ENCODE data around the gene DLGAP1. TPM values are rescaled to one million over a fixed set of nuclear protein-coding genes. Genes with fewer than 3 reads are reported as not detected.

Gene DLGAP1
- total and polyA plus RNA-seq, 2 experiments from 2014 or later: 17.0 to 48.5 TPM

DNA sequence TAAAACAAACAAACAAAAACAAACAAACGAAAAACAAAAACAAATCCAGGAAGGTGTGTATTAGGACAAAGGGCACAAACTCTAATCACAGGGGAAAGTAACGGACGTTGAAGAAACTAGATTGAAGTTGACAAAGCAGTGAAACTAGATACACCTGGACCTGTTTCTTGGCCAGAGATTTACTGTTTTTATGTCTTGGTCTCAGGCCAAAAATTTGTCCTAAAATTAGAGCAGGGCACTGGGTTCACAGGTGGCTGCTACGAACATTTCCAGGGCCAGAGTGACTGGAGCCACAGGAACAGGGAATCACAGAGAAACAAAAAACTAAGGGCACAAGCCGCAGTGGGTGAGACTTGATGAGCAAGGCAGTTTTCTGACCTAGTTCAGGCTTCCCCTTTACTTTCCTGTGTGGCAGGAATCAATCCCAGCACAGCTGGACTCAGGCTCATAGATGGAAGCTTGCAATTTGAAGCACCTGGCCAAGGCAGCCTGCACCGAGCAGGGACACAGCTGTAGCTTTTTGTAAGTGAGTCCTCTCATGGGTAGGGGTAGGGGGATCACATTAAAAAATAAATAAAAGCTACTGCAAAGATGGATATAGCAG, 329.4 kb downstream of the DLGAP1 start:
- Histone ChIP-seq H3K27me3 (ENCODE audit: insufficient read depth) (no peaks in the 10 kb centered on the region), H4K20me1 (replicated peaks; ENCODE audit: insufficient read depth) (no peaks in the 10 kb centered on the region), H3K4me3 (no peak overlapping the region), H3K4me2 (peak overlapping the region; percentile 49), H3K4me1 (ENCODE audit: insufficient read depth) (peaks cover 59% of the 10 kb centered on the region), H3K79me2 (replicated peaks; ENCODE audit: insufficient read depth) (no peaks in the 10 kb centered on the region), H3K9me2 (ENCODE audit: insufficient read depth) (peaks cover 5% of the 10 kb centered on the region; the same call in 1 of the 2 replicates), H3F3A (replicated peaks; ENCODE audit: low read depth) (no peaks in the 10 kb centered on the region), H3K27ac (ENCODE audit: low read depth) (peak overlapping the region; percentile 78), H3K36me3 (ENCODE audit: insufficient read depth) (no peaks in the 10 kb centered on the region), H2AFZ (no peak overlapping the region)
- peaks cover 12% of the 10 kb centered on the region for H3K36me3 Mint-ChIP-seq (ENCODE audit: low read depth)
- no peaks in the 10 kb centered on the region for H3K9me3 Mint-ChIP-seq
- peak; percentile 36 for DNase-seq (ENCODE audit: low spot score)
- peak overlapping the region; percentile 96 for H3K27ac Mint-ChIP-seq
- peak; percentile 77 for ATAC-seq
- no peak for TF ChIP-seq NANOG (IDR thresholded peaks at IDR 0.05; ENCODE audit: borderline replicate concordance)
- TF ChIP-seq EZH2phosphoT487 (IDR thresholded peaks at IDR 0.05; ENCODE audit: unreplicated experiment): no peak
- H3K4me3 Mint-ChIP-seq: no peak overlapping the region
- H3K4me1 Mint-ChIP-seq: peaks cover 87% of the 10 kb centered on the region
- H3K27me3 Mint-ChIP-seq (ENCODE audit: insufficient read depth, low read depth, poor library complexity): peaks cover 9% of the 10 kb centered on the region

DNA sequence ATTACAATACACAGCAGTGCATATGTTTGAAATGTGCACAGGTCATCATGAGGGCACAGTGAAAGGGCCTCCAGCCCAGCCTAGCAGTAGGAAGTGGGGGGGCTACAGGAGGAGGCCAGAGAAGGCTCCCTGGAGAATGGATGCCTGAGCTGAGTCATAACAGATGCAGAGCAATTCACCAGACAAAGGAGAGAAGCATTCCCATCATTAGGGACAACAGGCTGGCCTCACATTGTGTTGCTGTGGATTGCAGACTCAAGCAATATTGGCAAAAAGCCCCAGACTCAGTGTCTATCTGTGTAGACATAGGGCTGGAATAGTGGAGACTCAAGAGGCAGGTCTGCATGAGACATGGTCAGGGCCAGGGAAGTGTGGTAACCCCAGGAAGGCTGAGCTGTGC, 329.9 kb downstream of the DLGAP1 start:
- H3K4me2 ChIP-seq: peak overlapping the region; percentile 49
- H3K79me2 ChIP-seq (replicated peaks; ENCODE audit: insufficient read depth): no peaks in the 10 kb centered on the region
- TF ChIP-seq, protein P1, sequence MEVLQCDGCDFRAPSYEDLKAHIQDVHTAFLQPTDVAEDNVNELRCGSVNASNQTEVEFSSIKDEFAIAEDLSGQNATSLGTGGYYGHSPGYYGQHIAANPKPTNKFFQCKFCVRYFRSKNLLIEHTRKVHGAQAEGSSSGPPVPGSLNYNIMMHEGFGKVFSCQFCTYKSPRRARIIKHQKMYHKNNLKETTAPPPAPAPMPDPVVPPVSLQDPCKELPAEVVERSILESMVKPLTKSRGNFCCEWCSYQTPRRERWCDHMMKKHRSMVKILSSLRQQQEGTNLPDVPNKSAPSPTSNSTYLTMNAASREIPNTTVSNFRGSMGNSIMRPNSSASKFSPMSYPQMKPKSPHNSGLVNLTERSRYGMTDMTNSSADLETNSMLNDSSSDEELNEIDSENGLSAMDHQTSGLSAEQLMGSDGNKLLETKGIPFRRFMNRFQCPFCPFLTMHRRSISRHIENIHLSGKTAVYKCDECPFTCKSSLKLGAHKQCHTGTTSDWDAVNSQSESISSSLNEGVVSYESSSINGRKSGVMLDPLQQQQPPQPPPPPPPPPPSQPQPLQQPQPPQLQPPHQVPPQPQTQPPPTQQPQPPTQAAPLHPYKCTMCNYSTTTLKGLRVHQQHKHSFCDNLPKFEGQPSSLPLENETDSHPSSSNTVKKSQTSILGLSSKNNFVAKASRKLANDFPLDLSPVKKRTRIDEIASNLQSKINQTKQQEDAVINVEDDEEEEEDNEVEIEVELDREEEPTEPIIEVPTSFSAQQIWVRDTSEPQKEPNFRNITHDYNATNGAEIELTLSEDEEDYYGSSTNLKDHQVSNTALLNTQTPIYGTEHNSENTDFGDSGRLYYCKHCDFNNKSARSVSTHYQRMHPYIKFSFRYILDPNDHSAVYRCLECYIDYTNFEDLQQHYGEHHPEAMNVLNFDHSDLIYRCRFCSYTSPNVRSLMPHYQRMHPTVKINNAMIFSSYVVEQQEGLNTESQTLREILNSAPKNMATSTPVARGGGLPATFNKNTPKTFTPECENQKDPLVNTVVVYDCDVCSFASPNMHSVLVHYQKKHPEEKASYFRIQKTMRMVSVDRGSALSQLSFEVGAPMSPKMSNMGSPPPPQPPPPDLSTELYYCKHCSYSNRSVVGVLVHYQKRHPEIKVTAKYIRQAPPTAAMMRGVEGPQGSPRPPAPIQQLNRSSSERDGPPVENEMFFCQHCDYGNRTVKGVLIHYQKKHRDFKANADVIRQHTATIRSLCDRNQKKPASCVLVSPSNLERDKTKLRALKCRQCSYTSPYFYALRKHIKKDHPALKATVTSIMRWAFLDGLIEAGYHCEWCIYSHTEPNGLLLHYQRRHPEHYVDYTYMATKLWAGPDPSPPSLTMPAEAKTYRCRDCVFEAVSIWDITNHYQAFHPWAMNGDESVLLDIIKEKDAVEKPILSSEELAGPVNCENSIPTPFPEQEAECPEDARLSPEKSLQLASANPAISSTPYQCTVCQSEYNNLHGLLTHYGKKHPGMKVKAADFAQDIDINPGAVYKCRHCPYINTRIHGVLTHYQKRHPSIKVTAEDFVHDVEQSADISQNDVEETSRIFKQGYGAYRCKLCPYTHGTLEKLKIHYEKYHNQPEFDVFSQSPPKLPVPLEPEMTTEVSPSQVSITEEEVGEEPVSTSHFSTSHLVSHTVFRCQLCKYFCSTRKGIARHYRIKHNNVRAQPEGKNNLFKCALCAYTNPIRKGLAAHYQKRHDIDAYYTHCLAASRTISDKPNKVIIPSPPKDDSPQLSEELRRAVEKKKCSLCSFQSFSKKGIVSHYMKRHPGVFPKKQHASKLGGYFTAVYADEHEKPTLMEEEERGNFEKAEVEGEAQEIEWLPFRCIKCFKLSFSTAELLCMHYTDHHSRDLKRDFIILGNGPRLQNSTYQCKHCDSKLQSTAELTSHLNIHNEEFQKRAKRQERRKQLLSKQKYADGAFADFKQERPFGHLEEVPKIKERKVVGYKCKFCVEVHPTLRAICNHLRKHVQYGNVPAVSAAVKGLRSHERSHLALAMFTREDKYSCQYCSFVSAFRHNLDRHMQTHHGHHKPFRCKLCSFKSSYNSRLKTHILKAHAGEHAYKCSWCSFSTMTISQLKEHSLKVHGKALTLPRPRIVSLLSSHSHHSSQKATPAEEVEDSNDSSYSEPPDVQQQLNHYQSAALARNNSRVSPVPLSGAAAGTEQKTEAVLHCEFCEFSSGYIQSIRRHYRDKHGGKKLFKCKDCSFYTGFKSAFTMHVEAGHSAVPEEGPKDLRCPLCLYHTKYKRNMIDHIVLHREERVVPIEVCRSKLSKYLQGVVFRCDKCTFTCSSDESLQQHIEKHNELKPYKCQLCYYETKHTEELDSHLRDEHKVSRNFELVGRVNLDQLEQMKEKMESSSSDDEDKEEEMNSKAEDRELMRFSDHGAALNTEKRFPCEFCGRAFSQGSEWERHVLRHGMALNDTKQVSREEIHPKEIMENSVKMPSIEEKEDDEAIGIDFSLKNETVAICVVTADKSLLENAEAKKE (CRISPR knock-in tag; IDR thresholded peaks at IDR 0.05): peak; percentile 81
- TF ChIP-seq NANOG (IDR thresholded peaks at IDR 0.05; ENCODE audit: borderline replicate concordance) (no peak), CREB1 (CRISPR knock-in tag; IDR thresholded peaks at IDR 0.05; ENCODE audit: low read depth) (0 out of 2 replicates have a peak, but pooled peaks have one; percentile 4)
- H3K36me3 Mint-ChIP-seq (ENCODE audit: low read depth): peaks cover 12% of the 10 kb centered on the region
- H3K36me3 ChIP-seq (ENCODE audit: insufficient read depth): no peaks in the 10 kb centered on the region
- no peak overlapping the region for H3K4me3 Mint-ChIP-seq
- DNase-seq (ENCODE audit: low spot score) (peak; percentile 61), ATAC-seq (peak; percentile 70)
- no peaks in the 10 kb centered on the region for H4K20me1 ChIP-seq (replicated peaks; ENCODE audit: insufficient read depth)
- H3K27ac Mint-ChIP-seq: peak overlapping the region; percentile 96
- H2AFZ ChIP-seq: no peak overlapping the region
- no peaks in the 10 kb centered on the region for H3K9me3 Mint-ChIP-seq
- peaks cover 9% of the 10 kb centered on the region for H3K27me3 Mint-ChIP-seq (ENCODE audit: insufficient read depth, low read depth, poor library complexity)
- peaks cover 5% of the 10 kb centered on the region; the same call in 1 of the 2 replicates for H3K9me2 ChIP-seq (ENCODE audit: insufficient read depth)
- H3K27me3 ChIP-seq (ENCODE audit: insufficient read depth): no peaks in the 10 kb centered on the region
- H3K4me1 Mint-ChIP-seq: peaks cover 87% of the 10 kb centered on the region
- H3K4me3 ChIP-seq: no peak overlapping the region
- no peaks in the 10 kb centered on the region for H3F3A ChIP-seq (replicated peaks; ENCODE audit: low read depth)
- peak overlapping the region; percentile 78 for H3K27ac ChIP-seq (ENCODE audit: low read depth)
- peaks cover 62% of the 10 kb centered on the region for H3K4me1 ChIP-seq (ENCODE audit: insufficient read depth)

Measured in GM23338 (cell line).